Measurements from ENCODE around the gene NAV2. TPM values are rescaled to one million over a fixed set of nuclear protein-coding genes. Genes with fewer than 3 reads are reported as not detected.
"Not testable (repeated sequence)": the region's sequence is repeated elsewhere in the genome, so short reads cannot be mapped to it uniquely, and the experiment has no call there.

Gene NAV2
- total RNA-seq, 1 experiment from 2014 or later, result 23.3 TPM

DNA sequence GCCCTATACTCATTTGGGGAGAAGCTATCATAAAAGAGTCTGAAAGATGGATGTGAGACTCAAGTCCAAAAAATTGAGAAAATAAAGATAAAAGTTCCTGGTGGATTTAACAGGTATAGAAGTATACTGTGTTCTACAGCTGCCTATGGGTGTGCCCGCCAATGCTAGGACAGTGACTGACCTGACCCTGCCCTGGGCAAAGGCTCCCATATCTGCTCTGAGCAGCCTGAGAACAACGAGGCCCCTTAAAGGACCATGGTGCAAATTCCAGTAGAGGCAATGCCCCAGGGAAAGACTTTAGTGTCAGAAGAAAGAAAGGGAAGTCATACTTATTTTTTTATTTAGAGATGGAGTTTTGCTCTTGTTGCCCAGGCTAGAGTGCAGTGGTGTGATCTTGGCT, 181.8 kb downstream of the NAV2 start:
- Histone ChIP-seq H3K9me3 (ENCODE audit: insufficient read depth, low read depth) (no peaks in the 10 kb centered on the region), H3K27me3 (ENCODE audit: insufficient read depth, low read depth) (no peaks in the 10 kb centered on the region), H2AFZ (no peak overlapping the region), H3K36me3 (ENCODE audit: low read depth) (peaks cover 8% of the 10 kb centered on the region; the same call in 1 of the 2 replicates), H3F3A (ENCODE audit: insufficient read depth, low read depth) (peaks cover 24% of the 10 kb centered on the region; the same call in 1 of the 2 replicates), H3K9me2 (ENCODE audit: insufficient read depth) (no peaks in the 10 kb centered on the region), H4K20me1 (ENCODE audit: insufficient read depth) (no peaks in the 10 kb centered on the region), H3K4me1 (replicated peaks; ENCODE audit: insufficient read depth) (peaks cover 42% of the 10 kb centered on the region), H3K4me2 (no peak overlapping the region), H3K27ac (no peak overlapping the region), H3K4me3 (no peak overlapping the region), H3K79me2 (ENCODE audit: low read depth) (no peaks in the 10 kb centered on the region)
- no TSS peak for BruUV-seq (replicated peaks)
- TF ChIP-seq, protein P1, sequence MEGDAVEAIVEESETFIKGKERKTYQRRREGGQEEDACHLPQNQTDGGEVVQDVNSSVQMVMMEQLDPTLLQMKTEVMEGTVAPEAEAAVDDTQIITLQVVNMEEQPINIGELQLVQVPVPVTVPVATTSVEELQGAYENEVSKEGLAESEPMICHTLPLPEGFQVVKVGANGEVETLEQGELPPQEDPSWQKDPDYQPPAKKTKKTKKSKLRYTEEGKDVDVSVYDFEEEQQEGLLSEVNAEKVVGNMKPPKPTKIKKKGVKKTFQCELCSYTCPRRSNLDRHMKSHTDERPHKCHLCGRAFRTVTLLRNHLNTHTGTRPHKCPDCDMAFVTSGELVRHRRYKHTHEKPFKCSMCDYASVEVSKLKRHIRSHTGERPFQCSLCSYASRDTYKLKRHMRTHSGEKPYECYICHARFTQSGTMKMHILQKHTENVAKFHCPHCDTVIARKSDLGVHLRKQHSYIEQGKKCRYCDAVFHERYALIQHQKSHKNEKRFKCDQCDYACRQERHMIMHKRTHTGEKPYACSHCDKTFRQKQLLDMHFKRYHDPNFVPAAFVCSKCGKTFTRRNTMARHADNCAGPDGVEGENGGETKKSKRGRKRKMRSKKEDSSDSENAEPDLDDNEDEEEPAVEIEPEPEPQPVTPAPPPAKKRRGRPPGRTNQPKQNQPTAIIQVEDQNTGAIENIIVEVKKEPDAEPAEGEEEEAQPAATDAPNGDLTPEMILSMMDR (conservative IDR thresholded peaks at IDR 0.05), result no peak
- no peak for TF ChIP-seq EZH2 (IDR thresholded peaks at IDR 0.05; ENCODE audit: low read depth)
- DNase-seq, result no peak
- intact Hi-C loops (cut with micrococcal nuclease; ENCODE audit: unreplicated experiment), result loop anchor here (10.0 kb wide), 1 partner anchor 650 kb away; the partner anchor contains the start of gene E2F8
- ChIA-PET CTCF (no interaction called here), POLR2A (ENCODE audit: unreplicated experiment) (no interaction called here)

DNA sequence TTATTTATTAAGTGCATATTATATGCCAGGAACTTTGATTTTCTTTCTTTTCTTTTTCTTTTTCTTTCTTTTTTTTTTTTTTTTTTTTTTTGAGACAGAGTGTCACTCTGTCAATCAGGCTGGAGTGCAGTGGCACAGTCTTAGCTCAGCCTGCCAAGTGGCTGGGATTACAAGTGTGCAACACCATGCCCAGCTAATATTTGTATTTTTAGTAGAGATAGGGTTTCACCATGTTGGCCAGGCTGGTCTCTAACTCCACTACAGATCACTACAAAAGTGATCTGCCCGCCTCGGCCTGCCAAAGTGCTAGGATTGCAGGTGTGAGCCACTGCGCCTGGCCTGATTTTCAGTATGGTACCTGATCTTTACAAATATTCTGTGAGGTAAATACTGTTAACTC, 182.4 kb downstream of the NAV2 start:
- not testable (repeated sequence) for H3K27me3 ChIP-seq (ENCODE audit: insufficient read depth, low read depth)

DNA sequence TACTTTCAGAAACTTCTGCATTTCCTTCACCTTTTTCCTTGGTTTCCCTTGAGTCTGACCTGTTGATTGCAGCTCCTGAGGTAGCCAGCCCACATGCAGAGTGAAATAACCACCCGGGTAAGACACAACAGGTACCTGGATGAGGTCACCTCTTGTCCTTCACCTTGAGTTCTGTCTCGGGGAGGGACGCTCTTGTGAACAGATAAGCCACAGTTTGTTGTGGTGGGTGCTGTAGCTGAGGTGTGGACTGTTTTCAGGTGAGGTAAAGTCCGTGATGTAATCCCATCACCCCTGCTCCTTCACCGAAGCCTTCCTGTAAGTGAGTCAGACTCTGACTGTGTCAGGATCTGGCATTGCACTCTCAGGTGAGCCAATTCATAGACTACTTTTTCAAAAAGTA, 183.1 kb downstream of the NAV2 start:
- no peaks in the 10 kb centered on the region; the same call in 1 of the 2 replicates for H3K9me2 ChIP-seq (ENCODE audit: insufficient read depth)

More for the DNA sequence above, 182.4 kb downstream of the NAV2 start:
- H3K4me1 ChIP-seq (replicated peaks; ENCODE audit: insufficient read depth), result peaks cover 35% of the 10 kb centered on the region
- H3K9me3 ChIP-seq (ENCODE audit: insufficient read depth, low read depth); H3K9me2 ChIP-seq (ENCODE audit: insufficient read depth); POLR2A ChIA-PET (ENCODE audit: unreplicated experiment); H3K36me3 ChIP-seq (ENCODE audit: low read depth); DNase-seq; H4K20me1 ChIP-seq (ENCODE audit: insufficient read depth); H2AFZ ChIP-seq; H3K4me3 ChIP-seq; H3K79me2 ChIP-seq (ENCODE audit: low read depth); CTCF ChIA-PET; BruUV-seq (replicated peaks): not testable (repeated sequence)
- 0 out of 2 replicates have a peak overlapping the region, but pooled peaks have one; percentile 51 for H3K27ac ChIP-seq
- H3K4me2 ChIP-seq, result 0 out of 2 replicates have a peak overlapping the region, but pooled peaks have one; percentile 39
- H3F3A ChIP-seq (ENCODE audit: insufficient read depth, low read depth), result peaks cover 18% of the 10 kb centered on the region; the same call in 1 of the 2 replicates
- intact Hi-C loops (cut with micrococcal nuclease; ENCODE audit: unreplicated experiment), result loop anchor here (10.0 kb wide), 1 partner anchor 650 kb away; the partner anchor contains the start of gene E2F8

More for the DNA sequence above, 183.1 kb downstream of the NAV2 start:
- ChIA-PET POLR2A (ENCODE audit: unreplicated experiment) (no interaction called here), CTCF (no interaction called here)
- intact Hi-C loops (cut with micrococcal nuclease; ENCODE audit: unreplicated experiment), result loop anchor here (10.0 kb wide), 1 partner anchor 651 kb away; the partner anchor contains the start of gene E2F8
- peaks cover 28% of the 10 kb centered on the region for H3K4me1 ChIP-seq (replicated peaks; ENCODE audit: insufficient read depth)
- peak; percentile 17 to 56 for DNase-seq
- 0 out of 2 replicates have a peak overlapping the region, but pooled peaks have one; percentile 29 for H2AFZ ChIP-seq
- peak overlapping the region; percentile 39 for H3K4me2 ChIP-seq
- H3K4me3 ChIP-seq, result no peak overlapping the region
- no TSS peak for BruUV-seq (replicated peaks)
- H3F3A ChIP-seq (ENCODE audit: insufficient read depth, low read depth), result peaks cover 11% of the 10 kb centered on the region; the same call in 1 of the 2 replicates
- no peaks in the 10 kb centered on the region for H3K27me3 ChIP-seq (ENCODE audit: insufficient read depth, low read depth)
- TF ChIP-seq EZH2 (IDR thresholded peaks at IDR 0.05; ENCODE audit: low read depth), result no peak
- TF ChIP-seq, protein P1 (conservative IDR thresholded peaks at IDR 0.05), result no peak
- H3K27ac ChIP-seq, result peak overlapping the region; percentile 51
- no peaks in the 10 kb centered on the region for H4K20me1 ChIP-seq (ENCODE audit: insufficient read depth)
- no peaks in the 10 kb centered on the region for H3K9me3 ChIP-seq (ENCODE audit: insufficient read depth, low read depth)
- H3K79me2 ChIP-seq (ENCODE audit: low read depth), result no peaks in the 10 kb centered on the region
- H3K36me3 ChIP-seq (ENCODE audit: low read depth), result peaks cover 8% of the 10 kb centered on the region; the same call in 1 of the 2 replicates

Data from PC-9 (cell line).